Measurements from ENCODE around the gene TBC1D1.
"Not testable (repeated sequence)": the region's sequence is repeated elsewhere in the genome, so short reads cannot be mapped to it uniquely, and the experiment has no call there.

Gene TBC1D1

DNA sequence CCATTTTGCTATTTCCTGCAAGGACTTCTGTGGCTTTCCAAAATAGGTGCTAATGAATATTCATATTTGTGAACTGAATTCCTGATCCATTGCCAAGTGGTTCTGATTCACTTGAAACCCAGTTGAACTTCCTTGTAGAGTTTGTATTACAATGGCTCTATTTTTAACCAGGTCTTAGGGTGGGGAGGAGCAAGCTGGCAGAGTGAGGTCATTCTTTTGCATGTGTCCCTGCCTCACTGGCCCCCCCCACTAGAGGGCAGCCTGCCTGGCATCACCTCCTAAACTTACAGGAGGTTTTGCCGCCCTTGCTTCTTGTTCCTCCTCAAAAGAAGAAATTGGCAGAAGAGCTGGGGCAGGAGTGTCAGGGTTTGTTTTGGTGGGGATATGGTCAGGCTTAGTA is 79.8 kb downstream of the TBC1D1 start:
- DNase-seq = peak; percentile 69

DNA sequence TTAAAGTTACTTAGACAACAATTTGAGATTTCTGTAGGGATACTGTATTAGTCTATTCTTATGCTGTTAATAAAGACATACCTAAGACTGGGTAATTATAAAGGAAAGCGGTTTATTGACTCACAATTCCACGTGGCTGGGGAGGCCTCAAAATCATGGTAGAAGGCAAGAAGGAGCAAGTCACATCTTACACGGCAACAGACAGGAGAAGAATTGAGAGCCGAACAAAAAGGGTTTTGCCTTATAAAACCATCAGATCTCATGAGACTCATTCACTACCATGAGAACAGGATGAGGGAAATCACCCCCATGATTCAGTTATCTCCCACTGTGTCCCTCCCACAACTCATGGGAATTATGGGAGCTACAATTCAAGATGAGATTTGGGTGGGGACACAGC is 80.3 kb downstream of the TBC1D1 start:
- DNase-seq = no peak

DNA sequence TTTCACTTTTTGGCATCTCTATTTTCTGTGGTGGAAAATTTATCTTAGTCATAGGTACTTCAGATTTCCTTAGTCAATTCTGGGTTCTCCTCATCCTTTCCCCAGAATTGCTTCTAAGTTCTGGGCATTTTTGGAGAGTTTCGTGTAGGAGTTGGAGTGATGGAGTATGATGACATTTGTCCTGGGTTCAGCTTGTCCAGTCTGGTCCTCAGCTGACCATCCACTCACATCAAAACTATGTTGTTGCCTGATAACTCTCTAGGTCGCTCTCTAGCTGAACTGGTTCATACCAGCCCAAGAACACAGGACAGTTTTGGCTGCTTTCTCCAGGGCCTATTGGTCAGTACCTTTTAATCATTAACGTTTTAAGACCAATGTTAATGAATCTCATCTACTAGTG is 82.6 kb downstream of the TBC1D1 start:
- no peak for DNase-seq

GRCh38 chr4:37975321-37975822 is 84.5 kb downstream of the TBC1D1 start:
- DNase-seq = not testable (repeated sequence)

DNA sequence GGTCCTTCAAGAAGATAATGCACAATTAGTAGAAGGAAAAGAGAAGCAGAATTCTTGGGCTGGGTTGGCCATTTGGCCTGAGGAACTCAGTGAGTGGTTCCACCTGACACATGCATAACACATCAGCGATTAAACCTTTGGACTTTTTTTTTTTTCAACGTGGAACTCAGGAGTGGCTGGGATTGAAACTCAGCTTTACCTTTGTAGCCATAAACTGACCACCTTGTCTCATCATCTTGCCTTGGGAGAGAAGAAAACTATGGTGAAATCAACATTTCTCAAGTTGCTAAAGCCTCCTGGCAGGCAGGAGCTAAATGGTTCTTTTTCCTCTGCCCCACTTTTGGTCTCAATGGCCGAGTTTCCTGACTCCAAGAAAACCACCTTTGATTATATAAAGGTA is 85.6 kb downstream of the TBC1D1 start:
- no peak for DNase-seq

DNA sequence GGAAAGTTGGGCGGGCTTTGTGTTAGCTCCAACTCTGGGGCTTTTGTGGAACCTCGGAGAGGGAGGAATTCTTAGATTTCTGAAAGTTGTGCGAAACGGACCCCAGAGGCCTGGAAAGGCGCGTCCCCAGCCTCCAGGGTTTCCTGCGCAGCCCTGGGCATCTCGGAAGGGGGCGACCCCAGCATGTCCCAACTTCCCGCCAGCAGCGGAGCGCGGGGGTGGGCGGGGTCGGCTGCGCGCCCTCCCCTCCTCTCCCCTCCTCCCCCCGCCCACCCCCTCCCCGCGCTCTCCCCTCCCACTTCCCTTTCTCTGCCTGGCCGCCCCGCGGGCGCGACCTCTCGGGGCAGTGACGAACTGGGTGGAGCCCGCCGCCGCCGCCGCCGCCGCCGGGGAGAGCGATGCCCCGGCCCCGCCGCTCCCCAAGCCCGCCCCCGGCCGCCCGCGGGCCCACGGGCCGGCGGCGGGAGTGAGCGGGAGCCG is 86.1 kb downstream of the TBC1D1 start:
- peak; percentile 83 for DNase-seq

DNA sequence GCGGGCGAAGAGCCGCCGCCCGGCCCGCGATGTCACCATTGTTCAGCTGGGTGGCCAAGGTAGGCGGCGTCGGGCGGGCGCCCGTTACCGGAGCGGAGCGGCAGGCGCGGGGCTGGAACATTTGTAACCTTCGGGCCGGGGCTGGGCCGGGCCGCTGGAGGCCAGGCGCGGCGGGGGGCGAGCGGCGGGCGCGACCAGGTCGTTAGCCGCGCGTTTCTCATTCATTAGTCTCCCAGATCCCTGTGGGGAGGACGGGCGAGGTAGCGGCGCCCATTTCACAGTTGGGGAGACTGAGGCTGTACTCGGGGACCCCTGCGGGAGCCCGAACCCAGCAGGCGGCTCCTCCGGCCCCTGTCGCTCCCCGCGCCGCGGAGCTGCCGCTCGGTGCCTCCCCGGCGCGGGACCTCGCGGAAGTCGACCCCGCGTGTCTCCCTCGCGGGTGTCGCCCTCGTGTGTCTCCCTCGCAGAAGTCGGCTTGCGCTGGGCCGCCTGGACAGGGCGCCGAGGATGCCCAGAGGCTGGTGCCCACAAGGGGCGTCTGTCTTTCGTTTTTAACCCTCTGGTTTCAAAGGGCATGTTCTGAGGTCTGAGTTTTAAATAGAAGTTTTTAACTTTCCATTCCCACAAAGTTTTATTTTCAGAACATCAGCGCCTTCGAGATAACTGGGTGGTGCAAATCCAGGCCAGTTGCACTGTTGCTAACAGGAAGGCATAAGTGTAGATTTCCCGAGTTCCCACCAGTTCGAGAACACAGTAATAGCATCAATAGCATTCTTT is 86.8 kb downstream of the TBC1D1 start:
- peak; percentile 62 for DNase-seq

GRCh38 chr4:37978248-37978924 is 87.5 kb downstream of the TBC1D1 start:
- DNase-seq = peak; percentile 15

GRCh38 chr4:37980246-37980645 is 89.4 kb downstream of the TBC1D1 start:
- DNase-seq = no peak

DNA sequence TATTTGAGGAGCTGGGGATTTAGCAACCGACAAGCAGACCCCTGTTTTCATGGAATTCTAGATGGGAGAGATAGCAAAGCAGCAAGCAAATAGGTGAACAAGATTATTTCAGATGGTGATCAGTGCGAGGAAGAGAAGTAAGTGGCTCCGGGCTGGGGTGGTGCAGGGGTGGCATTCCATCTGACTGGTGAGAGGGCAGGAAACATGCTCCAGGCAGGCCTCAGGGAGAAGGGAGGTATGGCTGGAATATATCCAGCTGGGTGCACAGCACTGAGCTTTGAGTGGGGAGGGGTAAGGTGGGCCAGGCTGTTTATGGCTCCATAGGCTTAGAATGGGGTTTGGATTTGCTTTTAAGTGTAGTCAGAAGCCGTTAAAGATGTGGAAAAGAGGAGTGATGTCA is 90.5 kb downstream of the TBC1D1 start:
- no peak for DNase-seq

DNA sequence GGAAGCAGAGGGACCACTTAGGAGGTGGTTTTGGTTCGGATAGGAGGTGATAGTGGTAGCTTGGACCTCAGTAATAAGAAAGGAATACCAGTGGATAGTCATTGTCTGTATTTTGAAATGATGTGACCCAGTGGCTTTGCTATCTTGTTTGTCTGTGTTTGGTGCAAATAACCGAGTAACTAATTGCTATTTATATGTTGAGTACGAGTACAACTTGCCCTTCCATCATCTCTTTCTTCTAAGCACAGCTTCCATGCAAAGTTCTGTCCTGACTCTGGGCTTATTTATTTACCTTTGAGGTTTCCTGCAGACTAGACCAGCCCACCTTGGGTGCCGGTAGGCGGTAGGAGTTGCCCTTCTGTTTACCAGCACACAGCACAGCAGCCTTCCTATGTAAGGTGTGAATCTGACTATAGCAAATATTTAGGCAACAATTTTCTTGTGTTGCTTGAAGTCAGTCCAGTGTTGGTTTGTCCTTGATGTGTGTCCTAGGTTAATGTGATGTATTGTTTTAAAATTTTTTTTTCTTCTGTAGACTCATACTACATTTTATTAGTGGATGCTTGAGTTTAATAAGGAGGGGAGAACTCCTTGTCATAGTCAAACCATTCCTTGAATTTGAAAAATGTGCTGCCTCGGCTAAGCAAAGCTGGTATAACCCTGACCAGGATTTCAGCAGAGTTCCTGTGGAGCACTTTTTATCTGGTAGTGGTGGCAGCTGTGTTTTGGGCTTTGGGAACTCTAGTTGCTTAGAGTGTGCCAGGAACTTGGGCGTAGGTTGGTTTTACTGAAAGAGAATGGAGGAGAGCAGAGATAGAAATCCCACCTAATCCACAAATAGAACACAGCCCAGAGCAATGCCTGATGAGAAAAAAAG is 91.2 kb downstream of the TBC1D1 start:
- peak; percentile 48 for DNase-seq

GRCh38 chr4:37982736-37983135 is 91.9 kb downstream of the TBC1D1 start:
- no peak for DNase-seq

DNA sequence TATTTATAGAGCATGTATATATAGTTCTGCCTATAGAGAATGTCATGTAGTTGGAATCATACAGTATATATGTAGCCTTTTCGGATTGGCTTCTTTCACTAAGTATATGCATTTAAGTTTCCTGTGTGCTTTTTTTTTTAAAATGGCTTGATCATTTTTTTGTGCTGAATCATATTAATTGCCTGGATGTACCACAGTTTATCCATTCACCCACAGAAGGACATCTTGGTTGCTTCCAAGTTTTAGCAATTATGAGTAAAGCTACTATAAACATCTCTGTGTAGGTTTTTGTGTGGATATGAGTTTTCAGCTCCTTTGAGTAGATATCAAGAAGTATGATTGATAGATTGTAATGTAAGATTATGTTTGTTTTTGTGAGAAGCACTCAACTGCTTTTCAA is 93.1 kb downstream of the TBC1D1 start:
- DNase-seq = peak; percentile 50

- DNase-seq = no peak
Measured at GRCh38 chr4:37985730-37986275, 94.9 kb downstream of the TBC1D1 start.

DNA sequence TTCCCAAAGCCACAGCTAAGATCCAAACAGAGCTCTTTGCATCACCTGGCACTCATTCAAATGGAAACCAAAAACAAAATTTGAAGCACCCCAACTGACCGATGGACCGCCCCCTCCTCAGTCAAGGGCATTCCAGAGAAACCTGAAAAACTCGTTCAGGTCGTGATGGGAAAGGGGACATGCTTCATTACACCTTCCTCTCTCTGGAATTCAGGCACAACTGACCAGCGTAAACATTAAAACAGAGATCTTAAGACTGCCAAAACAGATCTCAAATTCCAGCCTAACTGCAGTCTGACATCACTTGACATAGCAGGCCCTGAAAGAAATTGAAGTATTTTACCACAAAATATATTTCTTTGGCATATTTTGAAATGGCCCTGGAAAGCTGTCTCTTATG is 97.8 kb downstream of the TBC1D1 start:
- DNase-seq = no peak

- no peak for DNase-seq
Measured at GRCh38 chr4:37989398-37990260, 98.7 kb downstream of the TBC1D1 start.

DNA sequence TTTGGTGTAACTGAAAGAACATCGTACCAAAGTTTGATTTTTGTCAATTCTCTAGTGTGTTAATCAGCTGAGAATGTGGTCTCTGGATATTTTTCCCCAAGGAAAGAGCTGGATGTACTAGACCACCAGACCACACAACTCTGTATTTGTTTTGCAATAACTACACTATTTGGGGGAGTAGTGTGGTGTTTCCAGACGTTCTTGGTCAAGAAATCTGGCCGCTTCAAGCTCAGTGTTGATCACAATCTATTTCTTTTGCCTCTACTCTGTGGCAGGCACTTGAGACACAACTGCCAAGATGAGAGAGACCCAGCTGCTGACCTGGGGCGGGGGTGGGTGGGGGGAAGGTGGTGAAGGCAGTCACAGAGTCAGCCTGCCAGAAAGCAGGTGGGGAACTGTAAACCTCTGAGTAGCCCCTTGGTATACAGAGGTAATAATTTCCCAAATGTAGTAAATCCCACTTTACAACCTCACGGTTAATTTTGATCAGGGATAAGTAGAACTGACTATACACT is 99.9 kb downstream of the TBC1D1 start:
- no peak for DNase-seq

DNA sequence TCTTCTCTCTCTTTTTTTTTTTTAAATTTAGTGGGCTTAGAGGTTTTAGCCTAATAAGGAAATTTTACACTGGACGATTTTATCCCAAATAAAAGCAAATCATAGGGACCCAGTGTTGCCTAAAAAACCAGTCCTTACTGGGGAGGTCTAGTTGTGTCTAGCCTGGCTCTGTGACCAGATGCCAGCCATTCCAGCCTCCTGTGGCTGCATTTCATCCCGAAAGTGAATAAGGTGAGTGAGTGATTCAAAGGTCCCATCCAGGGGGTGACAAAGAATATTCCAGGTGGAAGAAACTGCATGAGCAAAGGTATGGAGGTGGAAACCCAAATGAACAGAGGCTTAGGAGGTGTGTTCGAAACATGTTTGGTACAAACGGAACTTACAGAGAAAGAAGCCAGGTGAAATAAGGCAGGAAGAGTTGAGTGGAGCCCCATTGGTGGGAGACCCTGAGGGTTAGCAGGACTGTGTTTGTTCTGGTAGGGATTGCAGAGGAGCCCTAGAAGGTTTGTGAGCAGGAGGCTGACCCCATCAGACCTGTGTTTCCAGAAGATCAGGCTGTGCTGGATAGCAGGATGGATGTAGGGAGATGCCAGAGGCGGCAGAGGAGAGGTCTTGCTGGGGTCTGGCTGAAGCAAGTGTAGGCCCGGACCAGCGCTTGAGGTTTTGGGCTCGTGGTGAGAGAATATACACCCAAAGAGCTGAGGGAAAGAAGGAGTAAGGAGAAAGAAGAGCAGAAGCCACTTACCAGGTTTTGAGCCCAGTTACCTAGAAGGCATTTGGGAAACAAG is 100.9 kb downstream of the TBC1D1 start:
- no peak for DNase-seq

DNA sequence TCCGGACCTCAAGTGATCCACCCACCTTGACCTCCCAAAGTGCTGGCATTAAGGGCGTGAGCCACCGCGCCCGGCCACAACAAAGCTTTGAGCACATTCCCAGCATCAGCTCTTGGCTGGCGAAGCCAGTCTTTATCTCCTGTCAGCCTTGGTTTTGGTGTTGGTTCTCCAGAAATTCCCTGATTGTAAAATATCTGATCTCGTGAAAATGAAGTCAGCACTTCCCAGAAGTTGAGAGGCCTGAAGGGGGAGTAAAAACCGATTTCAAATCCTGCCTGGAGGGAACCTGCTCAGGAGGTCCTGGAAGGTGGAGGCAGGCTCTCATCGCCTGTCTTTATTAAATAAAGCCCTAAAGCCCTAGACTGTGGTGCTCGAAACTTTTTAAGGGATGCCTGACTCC is 102.9 kb downstream of the TBC1D1 start:
- no peak for DNase-seq

- no peak for DNase-seq
Measured at GRCh38 chr4:37994569-37994968, 103.7 kb downstream of the TBC1D1 start.

DNA sequence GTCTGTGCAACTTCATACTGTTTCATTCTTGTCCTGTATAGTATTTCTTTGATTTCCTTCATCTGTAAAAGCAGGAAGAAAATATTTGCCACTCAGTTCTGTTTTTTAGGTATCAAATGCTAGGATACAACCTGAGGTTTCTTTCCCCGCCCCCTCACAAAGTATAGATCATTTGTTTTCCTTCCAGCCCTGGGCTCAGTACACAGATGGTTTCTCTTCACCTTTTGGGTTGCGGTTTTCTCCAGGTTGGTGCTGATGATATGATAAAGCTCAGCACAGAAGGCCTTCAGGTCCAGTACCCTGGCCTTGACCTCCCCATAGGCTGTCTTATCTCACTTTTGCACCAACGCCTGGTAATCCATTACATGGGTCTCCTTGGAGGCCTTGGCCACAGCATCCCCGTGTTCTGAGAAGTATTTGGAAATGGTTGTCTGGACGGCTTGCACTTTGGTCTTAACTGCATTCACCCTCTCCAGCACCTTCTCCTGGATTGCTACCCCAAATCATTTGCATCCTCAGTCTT is 104.5 kb downstream of the TBC1D1 start:
- no peak for DNase-seq
